HepG2 (cell line): ENCODE data around the gene PKD2L2. TPM values are rescaled to one million over a fixed set of nuclear protein-coding genes. Genes with fewer than 3 reads are reported as not detected.

Source experiments
- ATAC-seq: fragments of 200-7000 bp; cut with Tn5 transposase; 3 replicates; pipeline ENCODE4 v1.9.1; 2020; ENCODE audit warnings: mild to moderate bottlenecking, moderate library complexity
- BruUV-seq: library from RNA; stranded (reverse); fragments of 400-500 nt; replicated peaks from 2 replicates; lab custom pipeline; 2021; lab: Mats Ljungman, UMichigan
- CTCF ChIA-PET: fragments of 300-600 bp; formaldehyde crosslinking; extraction: SDS; loops from one replicate; lab custom pipeline; 2021; ENCODE audit warnings: low total read pairs, inconsistent platforms, low intra/inter-chr PET ratio; lab: Yijun Ruan, JAX
- POLR2A ChIA-PET: fragments of 350-600 bp; sonication (Branson Sonifier 250); formaldehyde crosslinking; loops from one replicate; lab custom pipeline; 2020; ENCODE audit warnings: antibody characterized with exemption, inconsistent platforms; lab: Yijun Ruan, JAX
- DNase-seq: peaks from one replicate; pipeline ENCODE4 v3.0.0-alpha.2; 2015; ENCODE audit warnings: low spot score
- FAIRE-seq: peaks from 3 replicates; lab custom pipeline; 2011; peaks lifted over from hg19 to GRCh38; lab: Jason Lieb, UNC
- H2AFZ ChIP-seq: one replicate; pipeline ENCODE4 v1.6.1; 2011; ENCODE audit warnings: low read length, inconsistent platforms
- H3K27ac ChIP-seq: fragments of 300-600 bp; 3 replicates; pipeline ENCODE4 v1.8.0; 2011; ENCODE audit warnings: mixed run types, mild to moderate bottlenecking, mixed read lengths, low read length, inconsistent platforms; ENCODE audit not compliant: insufficient read depth; ENCODE audit errors: extremely low read length
- H3K27me3 ChIP-seq, 2 experiments: fragments of 200-600 bp in 1 of 2; 2 replicates in 1 of 2; 3 replicates in 1 of 2; pipeline versions ENCODE4 v1.6.0 to v1.8.0; 2011; ENCODE audit warnings: low read length in 2 of 2, mild to moderate bottlenecking in 2 of 2, moderate library complexity in 2 of 2, inconsistent platforms in 1 of 2; ENCODE audit not compliant: insufficient read depth in 2 of 2, control insufficient read depth in 1 of 2
- H3K36me3 ChIP-seq, 2 experiments: fragments of 200-600 bp in 1 of 2; replicated peaks in 1 of 2; 2 replicates in 1 of 2; 3 replicates in 1 of 2; pipeline versions ENCODE4 v1.5.1 to v1.8.0; 2011; ENCODE audit warnings: low read length in 2 of 2, inconsistent platforms in 1 of 2; ENCODE audit not compliant: insufficient read depth in 2 of 2, control insufficient read depth in 1 of 2
- H3K4me1 ChIP-seq: 2 replicates; pipeline ENCODE4 v1.5.1; 2012; ENCODE audit warnings: low read length, inconsistent platforms; ENCODE audit not compliant: insufficient read depth
- H3K4me2 ChIP-seq: 2 replicates; pipeline ENCODE4 v1.6.0; 2011; ENCODE audit warnings: low read depth, low read length, inconsistent platforms
- H3K4me3 ChIP-seq, 3 experiments: fragments of 200-600 bp in 1 of 3; sonication (generic), shearing (Covaris generic) in 1 of 3; replicated peaks in 1 of 3; 2 replicates each; pipeline ENCODE4 v1.5.1; 2011 to 2016; ENCODE audit warnings: low read length in 3 of 3, inconsistent platforms in 2 of 3, low read depth in 2 of 3, mild to moderate bottlenecking in 2 of 3, control low read depth in 1 of 3, mixed read lengths in 1 of 3; ENCODE audit not compliant: insufficient read depth in 1 of 3
- H3K79me2 ChIP-seq: one replicate; pipeline ENCODE4 v1.6.1; 2011; ENCODE audit warnings: low read length, inconsistent platforms; ENCODE audit not compliant: insufficient read depth
- H3K9ac ChIP-seq: 2 replicates; pipeline ENCODE4 v1.6.0; 2011; ENCODE audit warnings: mild to moderate bottlenecking, low read depth, low read length, inconsistent platforms; ENCODE audit not compliant: insufficient read depth
- H3K9me3 ChIP-seq: 2 replicates; pipeline ENCODE4 v1.5.1; 2012; ENCODE audit warnings: mild to moderate bottlenecking, low read length
- H4K20me1 ChIP-seq: 2 replicates; pipeline ENCODE4 v1.6.0; 2011; ENCODE audit warnings: inconsistent platforms, mild to moderate bottlenecking, low read length, moderate library complexity; ENCODE audit not compliant: insufficient read depth
- ETV6 ChIP-seq: sonication (generic); formaldehyde crosslinking; conservative IDR thresholded peaks from 2 replicates; pipeline ENCODE4 v1.4.0; 2020; ENCODE audit warnings: missing genetic modification reagents
- GATAD1 ChIP-seq: IDR thresholded peaks from 2 replicates; pipeline ENCODE4 v1.6.1; 2016; ENCODE audit warnings: missing genetic modification reagents, missing compliant biosample characterization
- NFATC3 ChIP-seq: sonication (generic); formaldehyde crosslinking; IDR thresholded peaks from 2 replicates; pipeline ENCODE4 v1.5.1; 2020; ENCODE audit warnings: mild to moderate bottlenecking, missing genetic modification reagents
- RAD51 ChIP-seq: fragments of 450-650 bp; IDR thresholded peaks from 2 replicates; pipeline ENCODE4 v1.6.1; 2016; ENCODE audit warnings: borderline replicate concordance
- RELA ChIP-seq: sonication (generic); formaldehyde crosslinking; IDR thresholded peaks from 2 replicates; pipeline ENCODE4 v1.4.0; 2020; ENCODE audit warnings: missing genetic modification reagents
- SP4 ChIP-seq: sonication (generic); formaldehyde crosslinking; IDR thresholded peaks from 2 replicates; pipeline ENCODE4 v1.8.1; 2023; ENCODE audit warnings: mild to moderate bottlenecking, missing genetic modification reagents
- ZFP41 ChIP-seq: sonication (generic); formaldehyde crosslinking; IDR thresholded peaks from 2 replicates; pipeline ENCODE4 v1.4.0; 2020; ENCODE audit warnings: mild to moderate bottlenecking, missing genetic modification reagents, borderline replicate concordance
- ZNF260 ChIP-seq: sonication (generic); formaldehyde crosslinking; IDR thresholded peaks from 2 replicates; pipeline ENCODE4 v1.4.0; 2020; ENCODE audit warnings: missing genetic modification reagents, low read depth, mild to moderate bottlenecking, borderline replicate concordance
- ZNF333 ChIP-seq: sonication (generic); formaldehyde crosslinking; IDR thresholded peaks from 2 replicates; pipeline ENCODE4 v1.4.0; 2020; ENCODE audit warnings: mild to moderate bottlenecking, missing genetic modification reagents, borderline replicate concordance
- ZNF547 ChIP-seq: sonication (generic); formaldehyde crosslinking; IDR thresholded peaks from 2 replicates; pipeline ENCODE4 v1.5.1; 2020; ENCODE audit warnings: mild to moderate bottlenecking, missing genetic modification reagents
- ZNF569 ChIP-seq: sonication (generic); formaldehyde crosslinking; IDR thresholded peaks from 2 replicates; pipeline ENCODE4 v1.5.0; 2020; ENCODE audit warnings: mild to moderate bottlenecking, missing genetic modification reagents, moderate library complexity, borderline replicate concordance
- ZNF644 ChIP-seq: IDR thresholded peaks from 2 replicates; pipeline ENCODE4 v1.6.1; 2016; ENCODE audit warnings: low read depth
- ZNF772 ChIP-seq: sonication (generic); formaldehyde crosslinking; IDR thresholded peaks from 2 replicates; pipeline ENCODE4 v1.5.0; 2020; ENCODE audit warnings: mild to moderate bottlenecking, missing genetic modification reagents
- ZSCAN21 ChIP-seq: sonication (generic); formaldehyde crosslinking; IDR thresholded peaks from 2 replicates; pipeline ENCODE4 v1.8.0; 2022; ENCODE audit warnings: mild to moderate bottlenecking, missing genetic modification reagents, moderate library complexity, borderline replicate concordance
- WGBS: methylation state at CpG from one replicate; pipeline ENCODE4 v1.1.6; 2017; ENCODE audit warnings: low lambda C conversion rate; 5-methylcytosine and 5-hydroxymethylcytosine counted together
- in situ Hi-C: cut with HindIII; loops from 2 replicates; pipeline ENCODE4 v1.10.0; 2017; ENCODE audit warnings: low pct_unique_long_range_greater_than_20kb; ENCODE audit not compliant: extremely low pct_ligation_motif_present
- intact Hi-C: fragments of 100-400 bp; cut with micrococcal nuclease; formaldehyde crosslinking; loops from one replicate; pipeline ENCODE4 v1.10.0; 2022; ENCODE audit not compliant: unreplicated experiment
- polyA plus RNA-seq, 8 experiments: library from polyadenylated mRNA; depleted of rRNA in 3 of 8; stranded (reverse) in 7 of 8; unstranded in 1 of 8; fragments of >200 nt; fragmentation: Illumina TruSeq in 4 of 8; extraction: Trizol in 4 of 8; gene quantifications; 2 replicates each; pipeline versions ENCODE4 v1.2.1 to v1.2.3, GENCODE V29; 2011 to 2016; ENCODE audit warnings: low read depth in 4 of 8, missing spikeins in 1 of 8, mixed read lengths in 1 of 8; ENCODE audit not compliant: insufficient read depth in 1 of 8
- total RNA-seq, 5 experiments: library from RNA; depleted of rRNA; stranded (reverse); fragments of >200 nt; fragmentation: Illumina TruSeq; extraction: Trizol; gene quantifications; 2 replicates each; pipeline ENCODE4 v1.2.3, GENCODE V29; 2016; ENCODE audit warnings: low read depth in 1 of 5
- TF ChIP-seq, protein P1 (sequence below): sonication (generic); formaldehyde crosslinking; IDR thresholded peaks from 2 replicates; pipeline ENCODE4 v1.4.0; 2020; ENCODE audit warnings: missing genetic modification reagents
- TF ChIP-seq, protein P2 (sequence below): IDR thresholded peaks from 2 replicates; pipeline ENCODE4 v1.6.1; 2016; ENCODE audit warnings: low read depth, control low read depth
- TF ChIP-seq, protein P3 (sequence below): sonication (generic); formaldehyde crosslinking; IDR thresholded peaks from 2 replicates; pipeline ENCODE4 v1.5.1; 2020; ENCODE audit warnings: missing genetic modification reagents, mild to moderate bottlenecking, borderline replicate concordance
- TF ChIP-seq, protein P4 (sequence below): IDR thresholded peaks from 2 replicates; pipeline ENCODE4 v1.6.1; 2016; ENCODE audit warnings: missing compliant biosample characterization, missing genetic modification reagents, borderline replicate concordance

Gene PKD2L2
- total and polyA plus RNA-seq, 2 of the 13 experiments (the other 11 are each of a cell fraction or from before 2014, with no cell fraction given) = not detected

DNA sequence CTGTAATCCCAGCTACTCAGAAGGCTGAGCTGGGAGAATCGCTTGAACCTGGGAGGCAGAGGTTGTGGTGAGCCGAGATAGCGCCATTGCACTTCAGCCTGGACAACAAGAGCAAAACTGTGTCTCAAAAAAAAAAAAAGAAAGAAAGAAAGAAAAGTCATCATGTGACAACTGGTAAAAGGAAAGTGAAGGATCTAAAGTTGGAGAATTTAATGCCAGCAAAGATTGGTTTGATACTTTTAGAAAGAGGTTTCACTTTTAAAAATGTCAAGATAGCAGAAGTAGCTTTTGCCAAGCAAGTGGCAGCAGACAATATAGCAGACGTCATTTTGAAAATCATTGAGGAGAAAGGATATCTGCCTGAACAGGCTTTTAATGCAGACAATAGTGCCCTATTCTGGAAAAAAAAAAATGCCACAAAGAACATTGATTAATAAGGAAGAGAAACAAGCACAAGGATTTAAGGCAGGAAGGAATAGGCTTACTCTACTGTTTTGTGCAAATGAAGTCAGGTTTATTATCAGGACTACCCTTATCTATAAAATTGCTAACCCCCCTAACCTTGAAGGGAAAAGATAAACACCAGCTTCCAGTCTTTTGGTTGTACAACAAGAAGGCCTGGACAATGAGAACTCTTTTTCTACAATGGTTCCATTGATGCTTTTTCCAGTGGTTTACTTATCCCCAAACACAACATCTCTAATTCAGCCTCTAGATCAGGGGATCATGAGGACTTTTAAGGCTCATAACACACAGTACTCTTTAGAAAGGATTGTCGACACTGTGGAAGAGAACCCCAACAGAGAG lies 12.0 kb downstream of the PKD2L2 start:
- peak overlapping the region; percentile 37 for H3K27ac ChIP-seq
- POLR2A ChIA-PET = interaction anchor here (0.7 kb wide), 1 partner anchor 10 kb away, joined by 3 read pairs; no protein-coding TSS in a partner anchor
- no peaks in the 10 kb centered on the region for H3K9me3 ChIP-seq
- no TSS peak for BruUV-seq
- CTCF ChIA-PET = no interaction called here
- no peaks in the 10 kb centered on the region for H3K36me3 ChIP-seq
- in situ Hi-C loops (no loop called here), intact Hi-C loops (no loop called here)
- no peak for FAIRE-seq
- peak overlapping the region; percentile 39 for H2AFZ ChIP-seq
- H3K9ac ChIP-seq = no peak overlapping the region
- 34% methylated on average over 5 of the region's 5 CpGs for WGBS
- no peaks in the 10 kb centered on the region for H4K20me1 ChIP-seq
- peak overlapping the region; percentile 64 for H3K4me2 ChIP-seq
- no peaks in the 10 kb centered on the region for H3K79me2 ChIP-seq
- DNase-seq = peak; percentile 80
- H3K4me3 ChIP-seq = peak overlapping the region in 2 of 3 experiments; percentile 22 to 34; a peak in 2 of 6 replicates
- no peaks in the 10 kb centered on the region for H3K27me3 ChIP-seq
- peak; percentile 54 for ATAC-seq
- peaks cover 63% of the 10 kb centered on the region for H3K4me1 ChIP-seq
- TF ChIP-seq ZNF260 (CRISPR knock-in tag) = no peak
- TF ChIP-seq ZSCAN21 (CRISPR knock-in tag) = no peak
- no peak for TF ChIP-seq ZNF333
- TF ChIP-seq SP4 (CRISPR knock-in tag) = no peak
- TF ChIP-seq, protein P1, sequence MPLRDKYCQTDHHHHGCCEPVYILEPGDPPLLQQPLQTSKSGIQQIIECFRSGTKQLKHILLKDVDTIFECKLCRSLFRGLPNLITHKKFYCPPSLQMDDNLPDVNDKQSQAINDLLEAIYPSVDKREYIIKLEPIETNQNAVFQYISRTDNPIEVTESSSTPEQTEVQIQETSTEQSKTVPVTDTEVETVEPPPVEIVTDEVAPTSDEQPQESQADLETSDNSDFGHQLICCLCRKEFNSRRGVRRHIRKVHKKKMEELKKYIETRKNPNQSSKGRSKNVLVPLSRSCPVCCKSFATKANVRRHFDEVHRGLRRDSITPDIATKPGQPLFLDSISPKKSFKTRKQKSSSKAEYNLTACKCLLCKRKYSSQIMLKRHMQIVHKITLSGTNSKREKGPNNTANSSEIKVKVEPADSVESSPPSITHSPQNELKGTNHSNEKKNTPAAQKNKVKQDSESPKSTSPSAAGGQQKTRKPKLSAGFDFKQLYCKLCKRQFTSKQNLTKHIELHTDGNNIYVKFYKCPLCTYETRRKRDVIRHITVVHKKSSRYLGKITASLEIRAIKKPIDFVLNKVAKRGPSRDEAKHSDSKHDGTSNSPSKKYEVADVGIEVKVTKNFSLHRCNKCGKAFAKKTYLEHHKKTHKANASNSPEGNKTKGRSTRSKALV (CRISPR knock-in tag) = no peak
- TF ChIP-seq, protein P2, sequence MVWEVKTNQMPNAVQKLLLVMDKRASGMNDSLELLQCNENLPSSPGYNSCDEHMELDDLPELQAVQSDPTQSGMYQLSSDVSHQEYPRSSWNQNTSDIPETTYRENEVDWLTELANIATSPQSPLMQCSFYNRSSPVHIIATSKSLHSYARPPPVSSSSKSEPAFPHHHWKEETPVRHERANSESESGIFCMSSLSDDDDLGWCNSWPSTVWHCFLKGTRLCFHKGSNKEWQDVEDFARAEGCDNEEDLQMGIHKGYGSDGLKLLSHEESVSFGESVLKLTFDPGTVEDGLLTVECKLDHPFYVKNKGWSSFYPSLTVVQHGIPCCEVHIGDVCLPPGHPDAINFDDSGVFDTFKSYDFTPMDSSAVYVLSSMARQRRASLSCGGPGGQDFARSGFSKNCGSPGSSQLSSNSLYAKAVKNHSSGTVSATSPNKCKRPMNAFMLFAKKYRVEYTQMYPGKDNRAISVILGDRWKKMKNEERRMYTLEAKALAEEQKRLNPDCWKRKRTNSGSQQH (CRISPR knock-in tag) = no peak
- no peak for TF ChIP-seq RAD51
- TF ChIP-seq NFATC3 (CRISPR knock-in tag) = no peak
- TF ChIP-seq ZNF547 (CRISPR knock-in tag) = no peak
- TF ChIP-seq ETV6 = no peak
- no peak for TF ChIP-seq ZNF569 (CRISPR knock-in tag)
- no peak for TF ChIP-seq ZNF772
- no peak for TF ChIP-seq RELA
- TF ChIP-seq, protein P3, sequence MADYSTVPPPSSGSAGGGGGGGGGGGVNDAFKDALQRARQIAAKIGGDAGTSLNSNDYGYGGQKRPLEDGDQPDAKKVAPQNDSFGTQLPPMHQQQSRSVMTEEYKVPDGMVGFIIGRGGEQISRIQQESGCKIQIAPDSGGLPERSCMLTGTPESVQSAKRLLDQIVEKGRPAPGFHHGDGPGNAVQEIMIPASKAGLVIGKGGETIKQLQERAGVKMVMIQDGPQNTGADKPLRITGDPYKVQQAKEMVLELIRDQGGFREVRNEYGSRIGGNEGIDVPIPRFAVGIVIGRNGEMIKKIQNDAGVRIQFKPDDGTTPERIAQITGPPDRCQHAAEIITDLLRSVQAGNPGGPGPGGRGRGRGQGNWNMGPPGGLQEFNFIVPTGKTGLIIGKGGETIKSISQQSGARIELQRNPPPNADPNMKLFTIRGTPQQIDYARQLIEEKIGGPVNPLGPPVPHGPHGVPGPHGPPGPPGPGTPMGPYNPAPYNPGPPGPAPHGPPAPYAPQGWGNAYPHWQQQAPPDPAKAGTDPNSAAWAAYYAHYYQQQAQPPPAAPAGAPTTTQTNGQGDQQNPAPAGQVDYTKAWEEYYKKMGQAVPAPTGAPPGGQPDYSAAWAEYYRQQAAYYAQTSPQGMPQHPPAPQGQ (CRISPR knock-in tag) = no peak
- TF ChIP-seq, protein P4, sequence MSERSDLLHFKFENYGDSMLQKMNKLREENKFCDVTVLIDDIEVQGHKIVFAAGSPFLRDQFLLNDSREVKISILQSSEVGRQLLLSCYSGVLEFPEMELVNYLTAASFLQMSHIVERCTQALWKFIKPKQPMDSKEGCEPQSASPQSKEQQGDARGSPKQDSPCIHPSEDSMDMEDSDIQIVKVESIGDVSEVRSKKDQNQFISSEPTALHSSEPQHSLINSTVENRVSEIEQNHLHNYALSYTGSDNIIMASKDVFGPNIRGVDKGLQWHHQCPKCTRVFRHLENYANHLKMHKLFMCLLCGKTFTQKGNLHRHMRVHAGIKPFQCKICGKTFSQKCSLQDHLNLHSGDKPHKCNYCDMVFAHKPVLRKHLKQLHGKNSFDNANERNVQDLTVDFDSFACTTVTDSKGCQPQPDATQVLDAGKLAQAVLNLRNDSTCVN (CRISPR knock-in tag) = no peak
- no peak for TF ChIP-seq ZFP41 (CRISPR knock-in tag)
- TF ChIP-seq GATAD1 (CRISPR knock-in tag) = no peak
- TF ChIP-seq ZNF644 (CRISPR knock-in tag) = no peak
